GM12878 (cell line): ENCODE measurements around the gene METTL1. TPM values are rescaled to one million over a fixed set of nuclear protein-coding genes. Genes with fewer than 3 reads are reported as not detected.

Source experiments
- ATAC-seq: fragments of 200-7000 bp; cut with Tn5 transposase; 3 replicates; pipeline ENCODE4 v1.9.1; 2020; ENCODE audit warnings: mild to moderate bottlenecking, moderate library complexity
- BruUV-seq: library from RNA; stranded (reverse); fragments of 400-500 nt; replicated peaks from 2 replicates; lab custom pipeline; 2021; lab: Mats Ljungman, UMichigan
- CTCF ChIA-PET: fragments of 300-600 bp; sonication (Branson Sonifier 250); formaldehyde crosslinking; extraction: SDS; loops from one replicate; lab custom pipeline; 2021; ENCODE audit warnings: inconsistent platforms; lab: Yijun Ruan, JAX
- POLR2A ChIA-PET: fragments of 350-600 bp; formaldehyde crosslinking; extraction: SDS; loops from one replicate; lab custom pipeline; 2021; ENCODE audit warnings: inconsistent platforms; lab: Charles Lee
- RAD21 ChIA-PET: fragments of 300-600 bp; sonication (Branson Sonifier 250); formaldehyde crosslinking; loops from one replicate; lab custom pipeline; 2023; ENCODE audit warnings: antibody characterized with exemption; ENCODE audit not compliant: unreplicated experiment; lab: Charles Lee
- SMC1A ChIA-PET: fragments of 300-600 bp; sonication (Branson Sonifier 250); formaldehyde crosslinking; loops from one replicate; lab custom pipeline; 2023; ENCODE audit not compliant: unreplicated experiment, uncharacterized antibody; lab: Charles Lee
- DNase-seq: peaks from one replicate; pipeline ENCODE4 v3.0.0-alpha.2; 2011; ENCODE audit warnings: low read depth, low spot score
- FAIRE-seq: peaks from 3 replicates; lab custom pipeline; 2011; peaks lifted over from hg19 to GRCh38; lab: Jason Lieb, UNC
- H2AFZ ChIP-seq: 2 replicates; pipeline ENCODE4 v1.6.0; 2011; ENCODE audit warnings: low read depth, low read length, control low read depth; ENCODE audit not compliant: control insufficient read depth
- H3K27ac ChIP-seq: 2 replicates; pipeline ENCODE4 v1.5.1; 2011; ENCODE audit warnings: control low read depth; ENCODE audit not compliant: control insufficient read depth, insufficient read depth
- H3K27me3 ChIP-seq, 2 experiments: replicated peaks in 1 of 2; 2 replicates each; pipeline versions ENCODE4 v1.6.0 to v1.6.1; 2011; ENCODE audit warnings: low read length in 1 of 2; ENCODE audit not compliant: control insufficient read depth in 2 of 2, insufficient read depth in 2 of 2
- H3K36me3 ChIP-seq, 2 experiments: 2 replicates each; pipeline ENCODE4 v1.5.1; 2011; ENCODE audit warnings: low read length in 1 of 2; ENCODE audit not compliant: control insufficient read depth in 2 of 2, insufficient read depth in 2 of 2
- H3K4me1 ChIP-seq: 2 replicates; pipeline ENCODE4 v1.6.1; 2011; ENCODE audit warnings: mild to moderate bottlenecking, low read length, moderate library complexity, mixed read lengths; ENCODE audit not compliant: control insufficient read depth, insufficient read depth
- H3K4me2 ChIP-seq: 2 replicates; pipeline ENCODE4 v1.6.0; 2011; ENCODE audit warnings: control low read depth; ENCODE audit not compliant: control insufficient read depth, insufficient read depth
- H3K4me3 ChIP-seq: fragments of 200-600 bp; sonication (generic); 2 replicates; pipeline ENCODE4 v1.5.1; 2016
- H3K79me2 ChIP-seq: 2 replicates; pipeline ENCODE4 v1.6.0; 2011; ENCODE audit warnings: low read length; ENCODE audit not compliant: control insufficient read depth, insufficient read depth
- H3K9ac ChIP-seq: 2 replicates; pipeline ENCODE4 v1.8.0; 2011; ENCODE audit warnings: low read length, control low read depth, mixed read lengths; ENCODE audit not compliant: control insufficient read depth, insufficient read depth
- H3K9me3 ChIP-seq: replicated peaks from 3 replicates; pipeline ENCODE4 v1.5.1; 2011; ENCODE audit warnings: mild to moderate bottlenecking, low read length; ENCODE audit not compliant: control insufficient read depth, insufficient read depth
- H4K20me1 ChIP-seq: 2 replicates; pipeline ENCODE4 v1.6.0; 2011; ENCODE audit not compliant: control insufficient read depth, insufficient read depth
- CBFB ChIP-seq: IDR thresholded peaks from 2 replicates; pipeline ENCODE4 v1.6.1; 2016; ENCODE audit warnings: antibody characterized with exemption, low read depth
- ESRRA ChIP-seq: IDR thresholded peaks from 2 replicates; pipeline ENCODE4 v1.6.1; 2012; ENCODE audit warnings: mild to moderate bottlenecking, low read length, improper control_type of control experiment
- FOXK2 ChIP-seq: fragments of 450-650 bp; IDR thresholded peaks from 2 replicates; pipeline ENCODE4 v1.6.1; 2017; ENCODE audit warnings: mild to moderate bottlenecking, moderate library complexity
- LARP7 ChIP-seq: fragments of 450-650 bp; IDR thresholded peaks from 2 replicates; pipeline ENCODE4 v1.6.1; 2017; ENCODE audit warnings: mild to moderate bottlenecking
- MAX ChIP-seq: IDR thresholded peaks from 2 replicates; pipeline ENCODE4 v1.6.1; 2012; ENCODE audit warnings: low read depth, low read length, improper control_type of control experiment
- NFYB ChIP-seq: IDR thresholded peaks from 2 replicates; pipeline ENCODE4 v1.6.1; 2011; ENCODE audit warnings: low read depth, mild to moderate bottlenecking, low read length, improper control_type of control experiment, moderate library complexity; ENCODE audit not compliant: insufficient read depth
- NKRF ChIP-seq: fragments of 450-650 bp; conservative IDR thresholded peaks from 2 replicates; pipeline ENCODE4 v1.6.1; 2017; ENCODE audit warnings: mild to moderate bottlenecking, moderate library complexity
- NR2F1 ChIP-seq: fragments of 450-650 bp; conservative IDR thresholded peaks from 2 replicates; pipeline ENCODE4 v1.6.1; 2017; ENCODE audit warnings: mild to moderate bottlenecking
- PAX8 ChIP-seq: fragments of 450-650 bp; IDR thresholded peaks from 2 replicates; pipeline ENCODE4 v1.6.1; 2017; ENCODE audit warnings: mild to moderate bottlenecking, moderate library complexity
- RELB ChIP-seq: fragments of 450-650 bp; IDR thresholded peaks from 2 replicates; pipeline ENCODE4 v1.6.1; 2017; ENCODE audit warnings: low read depth, mild to moderate bottlenecking, moderate library complexity
- USF2 ChIP-seq: IDR thresholded peaks from 2 replicates; pipeline ENCODE4 v1.6.1; 2011; ENCODE audit warnings: low read depth, low read length, improper control_type of control experiment, borderline replicate concordance
- ZBTB33 ChIP-seq: fragments of 450-650 bp; IDR thresholded peaks from 2 replicates; pipeline ENCODE4 v1.6.1; 2017; ENCODE audit warnings: mild to moderate bottlenecking
- WGBS: methylation state at CpG from one replicate; pipeline ENCODE4 v1.1.6; 2016; ENCODE audit warnings: low lambda C conversion rate; ENCODE audit not compliant: insufficient replicate concordance, insufficient coverage; ENCODE audit errors: missing lambda C conversion rate; 5-methylcytosine and 5-hydroxymethylcytosine counted together
- in situ Hi-C: fragments of 300-500 bp; cut with MboI; formaldehyde crosslinking; loops from 9 replicates; pipeline ENCODE4 v1.14.3; 2018; ENCODE audit warnings: mixed read lengths
- intact Hi-C: fragments of 100-400 bp; cut with micrococcal nuclease; formaldehyde crosslinking; loops from one replicate; pipeline ENCODE4 v1.14.2; 2022; ENCODE audit not compliant: unreplicated experiment
- polyA plus RNA-seq, 11 experiments: library from polyadenylated mRNA; depleted of rRNA in 4 of 11; unstranded in 6 of 11; stranded (reverse) in 5 of 11; fragments of >200 nt; fragmentation: Nextera tagmentation in 4 of 11; fragmentation: Illumina TruSeq in 1 of 11; extraction: Ambion mirVana in 4 of 11; extraction: Trizol in 1 of 11; gene quantifications; 1 replicate in 1 of 11; 2 replicates in 10 of 11; pipeline versions ENCODE4 v1.2.1 to v1.2.3, GENCODE V29; 2011 to 2016; ENCODE audit warnings: inconsistent platforms in 2 of 11, missing spikeins in 2 of 11, low read depth in 1 of 11
- total RNA-seq, 4 experiments: library from RNA; depleted of rRNA in 3 of 4; stranded (reverse); fragments of >200 nt in 3 of 4; fragmentation: Illumina TruSeq in 1 of 4; extraction: Trizol in 1 of 4; gene quantifications; 2 replicates each; pipeline versions ENCODE4 v1.2.1 to v1.2.3, GENCODE V29; 2013 to 2021

METTL1 gene
- total and polyA plus RNA-seq, 10 of the 15 experiments (the other 5 are each of a cell fraction or from before 2014, with no cell fraction given): 11.3 to 44.3 (median 30.6) TPM

- Histone ChIP-seq H3K4me2 (no peak overlapping the region), H3K27ac (no peak overlapping the region), H3K36me3 (peaks cover 0 to 7% of the 10 kb centered on the region in 2 experiments; a peak in 1 of 4 replicates), H3K4me1 (peaks cover 8% of the 10 kb centered on the region; the same call in 1 of the 2 replicates), H3K9ac (no peak overlapping the region), H2AFZ (no peak overlapping the region), H3K9me3 (no peaks in the 10 kb centered on the region), H3K4me3 (no peak overlapping the region), H3K79me2 (peaks cover 15% of the 10 kb centered on the region), H4K20me1 (no peaks in the 10 kb centered on the region), H3K27me3 (no peaks in the 10 kb centered on the region)
- intact Hi-C loops: no loop called here
- in situ Hi-C loops: no loop called here
- WGBS: 70% methylated on average over 3 of the region's 3 CpGs
- ChIA-PET POLR2A (interaction anchor here (0.6 kb wide), 2 partner anchors 29 to 131 kb away, joined by 3 to 4 read pairs; partner anchors contain the start of gene CDK4), CTCF (interaction anchor here (0.6 to 2.1 kb wide), 12 partner anchors 9 to 189 kb away, joined by 3 to 16 read pairs (median 5); partner anchors contain the start of genes EEF1AKMT3 and METTL1), SMC1A (interaction anchor here (0.8 to 2.3 kb wide), 9 partner anchors 10 to 322 kb away, joined by 3 to 6 read pairs (median 3); partner anchors contain the start of genes GLI1 and TSPAN31), RAD21 (interaction anchor here (0.7 to 1.3 kb wide), 5 partner anchors 9 to 160 kb away, joined by 3 to 5 read pairs (median 4); partner anchors contain the start of genes ATP23, CYP27B1, EEF1AKMT3 and METTL1)
- FAIRE-seq (no peak), DNase-seq (no peak), ATAC-seq (no peak)
- no TSS peak for BruUV-seq
- TF ChIP-seq RELB (no peak), ZBTB33 (no peak), MAX (no peak), USF2 (no peak), NKRF (no peak), LARP7 (no peak), ESRRA (no peak), NFYB (no peak), FOXK2 (no peak), CBFB (no peak), PAX8 (no peak), NR2F1 (no peak)
Measured at GRCh38 chr12:57781244-57781643, 9.3 kb upstream of the METTL1 start.
